ENCODE data around the gene ERRFI1.

ERRFI1 gene

GRCh38 chr1:8018492-8019228, 7.4 kb downstream of the ERRFI1 start:
- no peak for DNase-seq (ENCODE audit: low read depth)

- no peak for DNase-seq (ENCODE audit: low read depth)
Observed at GRCh38 chr1:8017495-8018197, 8.5 kb downstream of the ERRFI1 start.

- DNase-seq (ENCODE audit: low read depth), result no peak
Observed at GRCh38 chr1:8016895-8017241, 9.2 kb downstream of the ERRFI1 start.

GRCh38 chr1:8016210-8016894, 9.8 kb downstream of the ERRFI1 start:
- no peak for DNase-seq (ENCODE audit: low read depth)

GRCh38 chr1:8015809-8016165, 10.3 kb downstream of the ERRFI1 start:
- no peak for DNase-seq (ENCODE audit: low read depth)

GRCh38 chr1:8015036-8015808, 10.9 kb downstream of the ERRFI1 start:
- DNase-seq (ENCODE audit: low read depth), result peak; percentile 85

GRCh38 chr1:8014381-8014988, 11.6 kb downstream of the ERRFI1 start:
- DNase-seq (ENCODE audit: low read depth), result no peak

- no peak for DNase-seq (ENCODE audit: low read depth)
Observed at GRCh38 chr1:8013800-8014199, 12.3 kb downstream of the ERRFI1 start.

GRCh38 chr1:8013399-8013798, 12.7 kb downstream of the ERRFI1 start:
- no peak for DNase-seq (ENCODE audit: low read depth)

- no peak for DNase-seq (ENCODE audit: low read depth)
Observed at GRCh38 chr1:8012955-8013354, 13.2 kb downstream of the ERRFI1 start.

GRCh38 chr1:8011923-8012858, 13.9 kb downstream of the ERRFI1 start:
- no peak for DNase-seq (ENCODE audit: low read depth)

GRCh38 chr1:8011016-8011415, 15.1 kb downstream of the ERRFI1 start:
- no peak for DNase-seq (ENCODE audit: low read depth)

GRCh38 chr1:8010080-8010664, 15.9 kb downstream of the ERRFI1 start:
- DNase-seq (ENCODE audit: low read depth), result no peak

GRCh38 chr1:8009043-8010002, 16.8 kb downstream of the ERRFI1 start:
- DNase-seq (ENCODE audit: low read depth), result no peak

GRCh38 chr1:8006037-8006963, 19.8 kb downstream of the ERRFI1 start:
- no peak for DNase-seq (ENCODE audit: low read depth)

GRCh38 chr1:8004803-8005573, 21.1 kb downstream of the ERRFI1 start:
- peak; percentile 97 for DNase-seq (ENCODE audit: low read depth)

- no peak for DNase-seq (ENCODE audit: low read depth)
Observed at GRCh38 chr1:8004113-8004802, 21.9 kb downstream of the ERRFI1 start.

All from HS-5 (cell line).